ENCODE measurements around the gene ABCA4. TPM values are rescaled to one million over a fixed set of nuclear protein-coding genes. Genes with fewer than 3 reads are reported as not detected.

ABCA4 gene
- total and polyA plus RNA-seq, 5 experiments from 2014 or later: not detected

- POLR2A ChIA-PET: no interaction called here
- H3K36me3 Mint-ChIP-seq: no peaks in the 10 kb centered on the region
- peak overlapping the region in 4 of 10 donors; percentile 2 to 35 (median 15) for H3K27ac Mint-ChIP-seq
- no peak for ATAC-seq
- H3K4me3 Mint-ChIP-seq: peak overlapping the region in 2 of 10 donors; percentile 53 to 57
- peaks cover 0 to 16% (median 2%) of the 10 kb centered on the region in 5 donors for H3K27me3 Mint-ChIP-seq
- peak in 2 of 10 donors; percentile 3 to 27 for DNase-seq
- H3K9me3 Mint-ChIP-seq: no peaks in the 10 kb centered on the region
- H3K4me1 Mint-ChIP-seq: peaks cover 3 to 27% (median 7%) of the 10 kb centered on the region in 4 donors
Observed at GRCh38 chr1:94017155-94017829, 103.7 kb downstream of the ABCA4 start.

GRCh38 chr1:94015489-94015817 is 105.5 kb downstream of the ABCA4 start:
- ATAC-seq (no peak), DNase-seq (no peak)
- Mint-ChIP-seq H3K4me1 (peaks cover 3 to 18% (median 7%) of the 10 kb centered on the region in 4 donors), H3K4me3 (no peak overlapping the region), H3K9me3 (no peaks in the 10 kb centered on the region), H3K27me3 (peaks cover 0 to 13% (median 2%) of the 10 kb centered on the region in 5 donors), H3K27ac (no peak overlapping the region), H3K36me3 (no peaks in the 10 kb centered on the region)
- POLR2A ChIA-PET: no interaction called here

- POLR2A ChIA-PET: no interaction called here
- no peaks in the 10 kb centered on the region for H3K36me3 Mint-ChIP-seq
- no peak overlapping the region for H3K4me3 Mint-ChIP-seq
- ATAC-seq (no peak), DNase-seq (no peak)
- peaks cover 3 to 18% (median 7%) of the 10 kb centered on the region in 4 donors for H3K4me1 Mint-ChIP-seq
- no peak overlapping the region for H3K27ac Mint-ChIP-seq
- H3K9me3 Mint-ChIP-seq: no peaks in the 10 kb centered on the region
- H3K27me3 Mint-ChIP-seq: peaks cover 0 to 13% (median 2%) of the 10 kb centered on the region in 5 donors
Observed at GRCh38 chr1:94014635-94015488, 106.1 kb downstream of the ABCA4 start.

GRCh38 chr1:94014087-94014486 is 106.9 kb downstream of the ABCA4 start:
- Mint-ChIP-seq H3K4me3 (no peak overlapping the region), H3K4me1 (peaks cover 5 to 18% (median 7%) of the 10 kb centered on the region in 4 donors), H3K9me3 (no peaks in the 10 kb centered on the region), H3K27me3 (peaks cover 0 to 13% (median 2%) of the 10 kb centered on the region in 5 donors), H3K36me3 (no peaks in the 10 kb centered on the region), H3K27ac (no peak overlapping the region)
- ATAC-seq (no peak), DNase-seq (no peak)
- POLR2A ChIA-PET: no interaction called here

GRCh38 chr1:94013367-94013878 is 107.5 kb downstream of the ABCA4 start:
- Mint-ChIP-seq H3K36me3 (no peaks in the 10 kb centered on the region), H3K4me3 (no peak overlapping the region), H3K27me3 (peaks cover 0 to 13% (median 2%) of the 10 kb centered on the region in 5 donors), H3K9me3 (no peaks in the 10 kb centered on the region), H3K27ac (no peak overlapping the region), H3K4me1 (peaks cover 5 to 18% (median 7%) of the 10 kb centered on the region in 4 donors)
- DNase-seq (no peak), ATAC-seq (no peak)
- POLR2A ChIA-PET: no interaction called here

GRCh38 chr1:94012708-94013366 is 108.1 kb downstream of the ABCA4 start:
- H3K4me1 Mint-ChIP-seq: peaks cover 5 to 16% (median 6%) of the 10 kb centered on the region in 4 donors
- no peak overlapping the region for H3K27ac Mint-ChIP-seq
- ATAC-seq (no peak), DNase-seq (no peak)
- H3K27me3 Mint-ChIP-seq: peaks cover 0 to 13% (median 2%) of the 10 kb centered on the region in 5 donors
- no peaks in the 10 kb centered on the region for H3K9me3 Mint-ChIP-seq
- no peak overlapping the region for H3K4me3 Mint-ChIP-seq
- POLR2A ChIA-PET: no interaction called here
- H3K36me3 Mint-ChIP-seq: no peaks in the 10 kb centered on the region

- DNase-seq (no peak), ATAC-seq (no peak)
- H3K9me3 Mint-ChIP-seq: no peaks in the 10 kb centered on the region
- H3K4me3 Mint-ChIP-seq: no peak overlapping the region
- H3K4me1 Mint-ChIP-seq: peaks cover 0 to 7% (median 1%) of the 10 kb centered on the region in 4 donors
- POLR2A ChIA-PET: no interaction called here
- peaks cover 0 to 13% (median 2%) of the 10 kb centered on the region in 5 donors for H3K27me3 Mint-ChIP-seq
- no peaks in the 10 kb centered on the region for H3K36me3 Mint-ChIP-seq
- H3K27ac Mint-ChIP-seq: no peak overlapping the region
Observed at GRCh38 chr1:94011709-94012595, 109.0 kb downstream of the ABCA4 start.

GRCh38 chr1:94011129-94011528 is 109.8 kb downstream of the ABCA4 start:
- DNase-seq: no peak
- Mint-ChIP-seq H3K4me3 (no peak overlapping the region), H3K27ac (no peak overlapping the region), H3K4me1 (peaks cover 0 to 2% (median 0%) of the 10 kb centered on the region in 4 donors), H3K36me3 (no peaks in the 10 kb centered on the region), H3K27me3 (peaks cover 0 to 13% (median 2%) of the 10 kb centered on the region in 5 donors), H3K9me3 (no peaks in the 10 kb centered on the region)
- POLR2A ChIA-PET: no interaction called here
- ATAC-seq: no peak

GRCh38 chr1:94009304-94009703 is 111.6 kb downstream of the ABCA4 start:
- no peaks in the 10 kb centered on the region for H3K9me3 Mint-ChIP-seq
- no peak overlapping the region for H3K4me3 Mint-ChIP-seq
- POLR2A ChIA-PET: no interaction called here
- DNase-seq (no peak), ATAC-seq (no peak)
- H3K36me3 Mint-ChIP-seq: no peaks in the 10 kb centered on the region
- H3K4me1 Mint-ChIP-seq: peaks cover 0 to 2% (median 0%) of the 10 kb centered on the region in 4 donors
- H3K27me3 Mint-ChIP-seq: peaks cover 0 to 16% (median 5%) of the 10 kb centered on the region in 5 donors
- no peak overlapping the region for H3K27ac Mint-ChIP-seq

- H3K36me3 Mint-ChIP-seq: no peaks in the 10 kb centered on the region
- no peak overlapping the region for H3K27ac Mint-ChIP-seq
- no peaks in the 10 kb centered on the region for H3K9me3 Mint-ChIP-seq
- peaks cover 0 to 2% (median 0%) of the 10 kb centered on the region in 4 donors for H3K4me1 Mint-ChIP-seq
- no peak for DNase-seq
- POLR2A ChIA-PET: no interaction called here
- peaks cover 5 to 17% (median 13%) of the 10 kb centered on the region in 5 donors for H3K27me3 Mint-ChIP-seq
- H3K4me3 Mint-ChIP-seq: no peak overlapping the region
- no peak for ATAC-seq
Observed at GRCh38 chr1:94006604-94007003, 114.3 kb downstream of the ABCA4 start.

GRCh38 chr1:94004924-94005323 is 116.0 kb downstream of the ABCA4 start:
- Mint-ChIP-seq H3K27ac (no peak overlapping the region), H3K9me3 (no peaks in the 10 kb centered on the region), H3K4me1 (peaks cover 0 to 2% (median 0%) of the 10 kb centered on the region in 4 donors), H3K36me3 (no peaks in the 10 kb centered on the region), H3K27me3 (peaks cover 5 to 21% (median 17%) of the 10 kb centered on the region in 5 donors), H3K4me3 (no peak overlapping the region)
- DNase-seq: no peak
- no peak for ATAC-seq
- POLR2A ChIA-PET: no interaction called here
